SK-N-SH (cell line): ENCODE data around the gene TEAD1.

Experiments
- CHD2 ChIP-seq: fragments of 150-350 bp; IDR thresholded peaks from 2 replicates; pipeline ENCODE4 v1.6.1; 2018; ENCODE audit warnings: low read length; ENCODE audit not compliant: partially characterized antibody
- POLR2AphosphoS5 ChIP-seq: IDR thresholded peaks from 2 replicates; pipeline ENCODE4 v1.6.1; 2012; ENCODE audit warnings: low read depth, low read length
- RAD21 ChIP-seq: IDR thresholded peaks from 2 replicates; pipeline ENCODE4 v1.6.1; 2012; ENCODE audit warnings: mild to moderate bottlenecking, low read length
- SMC3 ChIP-seq: IDR thresholded peaks from 2 replicates; pipeline ENCODE4 v1.6.1; 2012; ENCODE audit warnings: low read depth, low read length, improper control_type of control experiment
- TF ChIP-seq, protein P1 (sequence below): fragments of 200-600 bp; sonication (generic); IDR thresholded peaks from 2 replicates; pipeline ENCODE4 v1.6.1; 2017; ENCODE audit warnings: antibody characterized with exemption, mild to moderate bottlenecking, moderate library complexity

DNA sequence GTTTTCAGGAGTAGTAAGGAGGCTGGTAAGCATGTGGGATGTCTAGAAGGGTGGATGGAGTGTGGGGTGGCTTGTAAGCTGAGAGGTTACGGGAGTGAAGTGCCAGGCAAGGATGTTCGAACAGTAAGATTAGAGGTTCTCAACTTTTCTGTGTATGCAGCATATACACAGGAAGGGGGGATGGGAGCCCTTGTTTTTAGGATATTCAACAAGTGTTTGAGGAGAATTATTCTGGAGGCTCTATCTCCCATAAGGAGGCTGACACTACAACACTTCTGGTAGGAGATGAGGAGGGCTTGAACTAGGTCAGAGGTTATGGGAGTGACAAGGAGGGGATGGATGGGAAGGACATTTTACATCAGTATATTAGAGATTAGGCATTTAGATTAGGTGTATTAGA is 109.5 kb downstream of the TEAD1 start:
- TF ChIP-seq, protein P1, sequence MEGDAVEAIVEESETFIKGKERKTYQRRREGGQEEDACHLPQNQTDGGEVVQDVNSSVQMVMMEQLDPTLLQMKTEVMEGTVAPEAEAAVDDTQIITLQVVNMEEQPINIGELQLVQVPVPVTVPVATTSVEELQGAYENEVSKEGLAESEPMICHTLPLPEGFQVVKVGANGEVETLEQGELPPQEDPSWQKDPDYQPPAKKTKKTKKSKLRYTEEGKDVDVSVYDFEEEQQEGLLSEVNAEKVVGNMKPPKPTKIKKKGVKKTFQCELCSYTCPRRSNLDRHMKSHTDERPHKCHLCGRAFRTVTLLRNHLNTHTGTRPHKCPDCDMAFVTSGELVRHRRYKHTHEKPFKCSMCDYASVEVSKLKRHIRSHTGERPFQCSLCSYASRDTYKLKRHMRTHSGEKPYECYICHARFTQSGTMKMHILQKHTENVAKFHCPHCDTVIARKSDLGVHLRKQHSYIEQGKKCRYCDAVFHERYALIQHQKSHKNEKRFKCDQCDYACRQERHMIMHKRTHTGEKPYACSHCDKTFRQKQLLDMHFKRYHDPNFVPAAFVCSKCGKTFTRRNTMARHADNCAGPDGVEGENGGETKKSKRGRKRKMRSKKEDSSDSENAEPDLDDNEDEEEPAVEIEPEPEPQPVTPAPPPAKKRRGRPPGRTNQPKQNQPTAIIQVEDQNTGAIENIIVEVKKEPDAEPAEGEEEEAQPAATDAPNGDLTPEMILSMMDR: no peak
- TF ChIP-seq CHD2 (no peak), RAD21 (no peak), POLR2AphosphoS5 (no peak), SMC3 (no peak)
